GM21381 (cell line): ENCODE results near the gene TRPM3.
"Not testable (repeated sequence)": the region's sequence is repeated elsewhere in the genome, so short reads cannot be mapped to it uniquely, and the experiment has no call there.

Experiments
- ATAC-seq: cut with Tn5 transposase; IDR thresholded peaks from one replicate; pipeline ENCODE4 v1.9.1; 2021; ENCODE audit warnings: mild to moderate bottlenecking, moderate library complexity; ENCODE audit not compliant: unreplicated experiment

Gene TRPM3

DNA sequence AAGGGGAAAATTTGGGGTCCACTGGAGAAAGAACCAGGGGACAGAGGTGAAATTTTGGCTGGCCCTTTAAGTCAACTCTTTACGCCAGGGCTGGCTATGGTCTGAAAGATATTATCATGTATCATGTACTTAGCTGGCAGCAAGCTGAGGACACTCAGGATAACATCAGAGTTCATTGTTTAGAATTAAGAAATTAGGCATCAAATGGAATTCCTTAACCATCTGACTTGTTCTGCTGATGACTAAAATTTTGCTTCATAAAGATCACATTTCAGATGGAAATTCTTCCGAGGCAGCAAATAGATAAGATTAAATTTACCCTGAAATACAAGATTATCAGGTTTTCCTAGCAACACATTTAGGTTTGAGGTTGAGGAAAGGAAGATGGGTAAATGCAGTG is 437.6 kb downstream of the TRPM3 start:
- ATAC-seq: no peak

DNA sequence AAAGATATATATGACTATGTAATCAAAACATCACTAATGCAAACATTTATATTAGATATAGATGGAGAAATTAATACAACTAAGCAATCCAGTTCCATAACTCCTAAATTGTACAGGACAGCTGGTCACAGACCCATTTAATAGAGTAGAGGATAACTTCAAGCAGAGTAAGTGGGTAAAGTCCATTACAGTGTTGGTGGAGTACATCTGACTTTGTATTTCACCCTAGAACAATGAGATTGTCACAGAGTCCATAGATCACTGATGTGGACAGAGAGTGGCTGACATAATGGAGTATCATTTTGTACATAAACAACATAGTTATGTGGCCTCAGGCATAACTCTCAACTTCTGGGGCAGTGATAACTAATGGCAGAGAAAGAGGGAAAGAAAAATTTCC is 439.1 kb downstream of the TRPM3 start:
- ATAC-seq: no peak

DNA sequence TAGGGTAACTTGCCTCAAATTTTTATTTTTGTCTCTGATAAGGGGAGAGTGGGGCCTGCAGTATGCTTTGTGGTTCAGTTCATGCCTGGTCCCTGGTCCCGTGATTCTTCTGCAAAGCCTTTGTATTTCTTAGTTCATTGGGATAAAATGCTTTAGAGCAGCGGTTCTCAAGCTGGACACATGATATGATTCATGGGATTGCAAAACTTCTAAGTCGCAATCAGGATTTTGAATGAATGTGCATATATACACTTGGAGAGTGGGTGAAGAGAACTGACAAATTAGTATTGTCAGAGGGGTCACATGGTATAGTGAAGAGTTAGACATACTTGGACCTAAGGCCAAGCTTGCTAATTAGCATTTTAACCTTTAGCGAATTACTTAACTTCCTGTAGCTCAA is 441.6 kb downstream of the TRPM3 start:
- no peak for ATAC-seq

DNA sequence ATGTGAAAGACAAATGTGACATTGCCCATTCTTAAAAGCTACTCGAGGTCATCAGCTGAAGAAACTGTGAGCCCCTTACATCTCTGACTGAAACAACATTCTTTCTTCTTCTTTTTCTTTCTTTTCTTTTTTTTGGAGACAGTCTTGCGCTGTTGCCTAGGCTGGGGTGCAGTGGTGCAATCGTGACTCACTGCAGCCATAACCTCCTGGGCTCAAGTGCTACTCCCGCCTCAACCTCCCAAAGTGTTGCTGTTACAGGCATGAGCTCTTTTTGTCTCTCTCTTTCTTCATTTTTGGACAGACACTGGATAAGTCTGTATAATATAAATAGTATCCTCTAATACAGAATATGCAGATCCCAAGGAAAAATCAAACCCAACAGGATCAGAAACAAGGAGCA is 443.3 kb downstream of the TRPM3 start:
- no peak for ATAC-seq

DNA sequence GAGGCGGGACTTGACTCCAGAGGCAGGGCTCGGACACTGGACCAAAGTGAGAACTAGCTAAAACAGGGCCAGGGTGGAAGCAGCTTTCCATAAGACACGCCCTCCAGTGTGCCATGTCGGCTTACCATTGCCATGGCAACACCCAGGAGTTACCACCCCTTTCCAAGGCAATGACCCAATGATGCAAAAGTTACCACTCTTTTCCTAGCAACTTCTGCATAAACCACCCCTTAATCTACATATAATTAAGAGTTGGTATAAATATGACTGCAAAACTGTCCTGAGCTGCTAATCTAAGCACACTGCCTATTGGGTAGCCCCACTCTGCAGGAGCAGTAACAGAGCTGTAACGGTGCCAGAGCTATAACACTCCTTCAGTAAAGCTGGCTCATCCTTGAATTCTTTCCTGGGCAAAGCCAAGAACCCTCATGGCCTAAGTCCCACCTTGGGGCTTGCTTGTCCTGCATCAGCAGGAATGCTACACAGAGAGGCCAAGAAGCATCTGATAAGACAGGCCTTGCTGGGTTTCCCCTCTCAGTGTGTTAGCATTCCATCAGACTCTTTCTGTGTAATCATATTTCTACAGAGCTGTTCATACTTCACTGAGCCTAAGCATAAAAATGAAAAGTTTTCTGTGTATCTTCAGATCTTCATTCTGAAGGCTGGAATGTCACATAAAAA is 444.2 kb downstream of the TRPM3 start:
- no peak for ATAC-seq

DNA sequence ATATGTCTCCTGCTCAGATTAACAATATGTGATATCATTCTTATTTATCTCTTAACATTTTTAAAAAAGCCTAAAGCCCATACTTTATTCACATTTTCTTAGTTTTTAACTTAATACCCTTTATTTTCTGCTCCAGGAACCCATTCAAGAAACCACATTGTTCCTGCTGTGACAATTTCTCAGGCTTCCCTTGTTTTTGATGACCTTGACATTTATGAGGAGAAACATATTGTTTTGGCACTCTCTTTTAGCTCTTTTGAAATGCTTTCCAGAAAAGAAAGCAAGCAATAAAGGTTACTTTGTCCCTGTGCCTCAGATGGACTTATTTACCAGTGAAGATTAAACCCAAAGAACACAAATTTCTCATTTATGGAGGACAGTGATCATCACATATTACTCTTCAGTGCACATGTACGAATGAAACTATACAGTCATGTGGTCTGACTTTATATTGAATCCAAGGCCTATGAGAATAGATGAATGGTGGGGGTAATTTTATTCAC is 445.5 kb downstream of the TRPM3 start:
- no peak for ATAC-seq

DNA sequence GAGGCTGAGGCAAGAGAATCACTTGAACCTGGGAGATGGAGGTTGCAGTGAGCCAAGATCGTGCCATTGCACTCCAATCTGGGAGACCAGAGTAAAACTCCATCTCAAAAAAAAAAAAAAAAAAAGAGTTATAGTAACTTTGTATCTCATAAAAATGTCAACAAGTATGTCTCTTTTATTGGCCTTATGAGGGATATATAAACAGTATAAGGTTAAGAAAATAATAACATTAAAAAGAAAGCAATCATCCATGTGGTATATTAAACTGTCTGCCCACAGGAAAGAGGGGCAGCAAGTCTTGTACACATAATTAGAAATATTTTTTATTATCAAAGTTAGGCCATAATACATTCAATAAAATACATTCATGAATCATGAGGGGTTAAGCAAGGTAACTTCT is 447.6 kb downstream of the TRPM3 start:
- ATAC-seq: no peak

DNA sequence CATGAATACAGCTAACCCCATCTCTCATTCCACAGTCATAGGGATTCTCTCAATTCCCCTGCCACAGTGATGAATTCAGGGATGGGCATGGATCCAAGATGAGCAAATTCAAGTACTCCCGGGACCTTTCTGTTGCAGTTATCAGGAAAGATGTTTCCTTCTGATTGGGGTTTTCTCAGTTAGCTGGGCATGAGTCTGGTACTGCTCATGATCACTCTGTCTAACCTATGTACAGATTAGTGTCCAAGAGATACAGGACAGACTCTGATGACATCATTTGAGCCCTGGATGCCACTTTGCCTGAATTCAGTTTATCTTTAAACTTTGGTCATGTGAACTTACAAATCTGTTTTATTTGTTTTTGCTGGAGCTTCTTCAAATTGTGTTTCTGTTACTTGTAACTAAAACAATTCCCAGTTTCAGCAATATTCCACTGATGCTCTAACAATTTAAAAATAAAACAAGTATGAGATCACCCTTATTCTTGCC is 449.2 kb downstream of the TRPM3 start:
- no peak for ATAC-seq

DNA sequence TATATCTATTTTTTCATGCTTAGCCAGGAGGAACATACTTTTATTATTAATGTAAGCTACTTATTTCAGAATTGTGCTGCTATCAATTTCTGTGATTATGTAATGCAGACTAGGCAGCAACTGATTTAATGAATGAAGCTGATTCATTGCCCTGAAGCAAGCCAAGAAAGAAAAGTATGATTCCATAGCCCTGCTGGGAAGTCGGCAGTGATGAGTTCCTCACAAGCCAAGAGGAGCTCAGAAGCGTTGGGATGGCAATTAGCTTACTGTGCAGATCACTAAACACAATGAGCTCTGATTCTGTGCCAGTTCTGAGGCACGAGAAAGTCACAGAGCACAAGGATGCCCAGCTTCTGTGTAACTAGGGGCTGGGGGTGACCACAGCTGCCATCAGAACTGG is 452.7 kb downstream of the TRPM3 start:
- no peak for ATAC-seq

DNA sequence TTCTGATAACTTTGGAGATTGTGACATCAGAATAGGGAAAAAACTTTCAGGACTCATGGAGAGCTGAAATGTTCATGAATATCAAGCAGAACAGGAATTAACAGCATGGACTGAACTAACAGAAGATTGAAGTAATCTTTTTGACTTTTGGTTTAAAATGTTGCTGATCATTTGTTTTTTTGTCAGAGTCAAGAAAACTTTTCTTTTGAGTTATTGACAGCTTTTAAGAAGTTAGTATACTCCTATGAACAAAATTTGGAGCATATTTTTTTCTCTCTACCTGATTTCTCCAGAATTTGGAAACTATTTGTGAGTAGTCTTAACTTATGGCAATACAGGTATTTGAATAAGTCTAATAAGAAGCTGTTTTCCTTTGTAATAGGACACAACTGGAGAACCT is 462.7 kb downstream of the TRPM3 start:
- no peak for ATAC-seq

DNA sequence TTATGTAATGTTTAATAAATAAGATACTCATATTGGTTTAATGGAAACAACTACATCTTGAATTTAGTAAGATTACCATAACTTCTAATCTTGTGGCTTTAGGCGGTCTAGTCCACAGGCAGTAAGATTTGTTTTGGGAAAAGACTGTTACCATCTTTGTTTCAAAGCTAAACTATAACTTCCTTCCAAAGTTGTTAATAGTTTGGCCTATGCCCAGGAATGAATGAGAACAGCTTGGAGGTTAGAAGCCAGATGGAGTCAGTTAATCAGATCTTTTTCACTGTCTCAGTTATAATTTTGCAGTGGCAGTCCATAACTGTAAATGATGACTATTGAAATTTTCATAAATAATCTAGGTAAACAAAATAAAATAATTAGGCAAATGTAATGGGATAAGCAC is 465.1 kb downstream of the TRPM3 start:
- ATAC-seq: no peak

DNA sequence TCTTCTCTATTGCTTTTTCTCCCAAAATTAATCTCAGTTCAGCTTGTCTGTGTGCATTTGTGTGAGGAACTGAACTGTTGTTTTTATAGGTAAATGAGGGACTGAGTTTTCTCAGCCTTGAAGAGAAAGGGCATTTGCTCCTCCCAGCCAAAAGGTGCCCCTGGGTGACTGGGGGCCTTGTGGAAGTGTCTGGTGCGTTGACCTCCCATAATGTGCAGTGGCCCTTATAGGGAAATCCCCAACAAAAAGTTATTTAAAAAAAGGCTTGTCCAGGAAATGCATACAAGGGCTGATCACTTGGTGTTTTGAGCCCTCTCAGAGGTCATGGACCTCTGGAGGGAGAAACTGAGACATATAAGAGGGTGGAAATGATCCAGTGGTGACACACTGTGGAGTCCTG is 467.3 kb downstream of the TRPM3 start:
- no peak for ATAC-seq

DNA sequence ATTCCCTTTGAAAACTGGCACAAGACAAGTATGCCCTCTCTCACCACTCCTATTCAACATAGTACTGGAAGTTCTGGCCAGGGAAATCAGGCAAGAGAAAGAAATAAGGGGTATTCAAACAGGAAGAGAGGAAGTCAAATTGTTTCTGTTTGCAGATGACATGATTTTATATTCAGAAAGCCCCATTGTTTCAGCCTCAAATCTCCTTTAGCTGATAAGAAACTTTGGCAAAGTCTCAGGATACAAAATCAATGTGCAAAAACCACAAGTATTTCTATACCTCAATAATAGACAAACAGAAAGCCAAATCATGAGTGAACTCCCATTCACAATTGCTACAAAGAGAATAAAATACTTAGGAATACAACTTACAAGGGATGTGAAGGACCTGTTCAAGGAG is 476.8 kb downstream of the TRPM3 start:
- ATAC-seq: not testable (repeated sequence)

DNA sequence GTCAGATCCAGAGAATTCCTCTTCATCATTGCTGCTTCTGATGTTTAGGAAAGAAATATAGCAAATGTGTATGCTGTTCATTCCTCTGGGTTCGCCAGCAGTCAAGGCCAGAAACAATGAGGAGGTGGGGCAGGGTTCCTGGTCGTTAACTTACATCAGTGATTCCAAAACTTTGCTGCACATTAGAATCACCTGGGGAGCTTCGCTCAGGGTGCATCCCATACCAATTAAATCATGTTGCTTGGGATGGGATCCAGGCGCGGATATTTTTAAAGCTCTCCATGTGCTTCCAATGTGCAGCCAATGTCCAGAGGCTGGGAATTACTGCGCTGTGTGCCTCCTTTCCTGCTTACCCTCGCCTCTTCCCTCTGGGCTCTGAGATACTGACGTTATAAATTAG is 479.1 kb downstream of the TRPM3 start:
- no peak for ATAC-seq

DNA sequence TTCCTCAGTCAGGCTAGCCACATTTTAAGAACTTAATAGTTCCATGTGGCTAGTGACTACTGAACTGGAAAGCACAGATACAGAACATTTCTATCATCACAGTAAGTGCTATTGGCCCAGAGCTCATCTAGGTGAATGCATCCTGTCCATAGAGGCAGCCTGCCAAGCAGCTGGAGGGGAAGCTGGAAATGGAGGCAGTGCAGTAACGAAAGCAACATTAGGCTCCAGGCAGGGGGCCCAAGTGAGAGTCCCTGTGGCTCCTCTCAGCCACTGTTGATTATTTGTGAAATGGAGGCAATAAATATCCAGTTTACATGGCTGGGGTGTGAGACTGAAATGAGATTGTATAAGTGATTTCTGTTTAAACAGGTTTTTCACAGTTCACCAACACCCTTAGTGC is 479.8 kb downstream of the TRPM3 start:
- no peak for ATAC-seq

DNA sequence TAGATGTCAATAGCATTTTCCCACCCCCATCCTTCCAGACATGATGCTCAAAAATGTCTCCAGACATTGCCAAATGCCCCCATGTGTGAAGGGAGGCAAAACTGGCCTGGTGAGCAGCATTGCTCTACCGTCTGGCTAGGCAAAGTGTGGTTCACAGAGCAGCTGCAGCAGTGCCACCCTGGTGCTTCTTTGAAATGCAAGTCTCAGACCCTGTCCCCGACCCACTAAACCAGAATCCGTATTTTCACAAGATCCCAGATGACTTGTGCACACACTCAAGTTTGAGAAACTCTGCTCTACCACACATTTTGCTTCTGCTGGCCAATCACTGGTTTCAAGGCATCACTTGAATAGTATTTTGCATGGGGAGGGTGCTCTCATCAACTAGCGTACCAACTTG is 480.4 kb downstream of the TRPM3 start:
- no peak for ATAC-seq

DNA sequence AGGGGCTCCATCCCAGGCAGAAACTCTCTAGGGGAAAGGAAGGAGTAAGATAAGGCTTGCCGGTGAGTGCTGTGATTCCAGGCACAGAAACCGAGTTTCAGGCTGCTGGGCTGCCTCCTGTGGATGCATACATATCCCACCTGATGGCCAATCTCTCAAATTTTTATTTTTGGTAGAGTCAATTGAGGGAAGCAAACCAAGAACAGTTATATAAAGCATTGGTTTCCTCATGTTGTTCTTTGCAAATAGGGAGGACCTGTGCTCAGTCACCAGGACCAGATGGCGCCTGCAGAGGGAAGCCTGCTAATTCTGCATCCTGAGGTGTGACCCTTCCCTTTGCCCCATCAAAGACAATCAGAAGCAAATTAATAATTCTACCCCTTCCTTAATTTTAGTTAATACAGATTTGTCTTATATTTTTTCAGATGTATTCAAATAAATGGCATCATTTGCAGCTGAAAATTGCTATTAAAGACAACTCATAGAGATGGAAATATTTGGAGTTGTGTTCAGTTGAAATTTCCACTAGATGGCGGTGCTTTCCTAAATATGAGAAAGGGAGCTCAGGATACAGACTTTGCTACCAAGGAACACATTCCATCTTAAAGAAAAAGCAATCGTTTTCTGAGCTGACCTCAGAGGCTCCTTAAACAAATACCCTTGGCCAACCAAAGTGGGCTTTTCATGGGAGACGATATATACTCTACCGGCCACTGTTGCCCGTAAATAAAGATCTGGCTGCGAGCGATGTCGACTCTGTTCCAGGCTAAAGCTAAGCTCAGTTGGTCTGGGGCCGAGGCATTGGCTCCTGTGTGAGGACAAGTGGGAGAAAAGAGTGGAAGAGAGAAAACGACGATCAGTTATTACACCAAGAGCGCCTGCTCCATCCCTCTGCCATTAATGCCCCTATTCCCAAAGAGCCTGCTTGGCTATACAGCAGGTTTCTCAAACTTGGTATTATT is 481.3 kb downstream of the TRPM3 start:
- no peak for ATAC-seq

DNA sequence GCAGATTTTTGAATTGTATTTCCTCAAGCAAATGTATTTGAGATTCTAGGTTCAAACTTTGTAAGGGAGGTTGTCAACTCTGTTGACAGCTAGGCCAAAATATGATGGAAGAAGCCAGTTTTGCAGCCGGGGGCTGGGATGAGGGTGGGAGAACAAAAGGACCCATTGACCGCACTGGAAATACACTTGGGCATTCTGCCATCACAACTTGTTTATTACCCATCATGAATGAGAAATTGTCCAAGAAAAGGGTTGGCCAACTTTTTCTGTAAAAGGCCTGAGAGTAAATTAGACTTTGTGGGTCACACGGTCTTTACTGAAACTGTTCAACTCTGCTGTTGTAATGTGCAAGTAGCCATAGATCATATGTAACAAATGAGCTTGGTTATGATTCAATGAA is 485.6 kb downstream of the TRPM3 start:
- no peak for ATAC-seq

DNA sequence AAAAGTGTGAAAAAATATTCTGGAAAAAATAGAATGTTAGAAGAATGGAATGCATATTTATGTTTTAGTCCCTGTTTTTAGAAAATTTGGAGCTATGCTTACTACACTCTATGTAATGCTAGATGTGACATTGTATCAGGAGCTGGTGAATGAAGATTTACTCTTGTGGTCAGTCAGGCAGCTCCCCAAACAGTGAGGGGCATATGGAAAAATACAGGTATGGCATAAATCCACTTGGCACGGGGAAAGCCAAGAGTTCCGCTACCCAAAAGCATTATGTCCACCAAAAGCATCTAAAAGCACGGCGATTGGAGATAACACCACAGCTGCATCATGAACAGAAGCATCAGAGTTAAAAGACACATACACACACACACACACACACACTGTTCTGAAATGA is 486.7 kb downstream of the TRPM3 start:
- no peak for ATAC-seq

DNA sequence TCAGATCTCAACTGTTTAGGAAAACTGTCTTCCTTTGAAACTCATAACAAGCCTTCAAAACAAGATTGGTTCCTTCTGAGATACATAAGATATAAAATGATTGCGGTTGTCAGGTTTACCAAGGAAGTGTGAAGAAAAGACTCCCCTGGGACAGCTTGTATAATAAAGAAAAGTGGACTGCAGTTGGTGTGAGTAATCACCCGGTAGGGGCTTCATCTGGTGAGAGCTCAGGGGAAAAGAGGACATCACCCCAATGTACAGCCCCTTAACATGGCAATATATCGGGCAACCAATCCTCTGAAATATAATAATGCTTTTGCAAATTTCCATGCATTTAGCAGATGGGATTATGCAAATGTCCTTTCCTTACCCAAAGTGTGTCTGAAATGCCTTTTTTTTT is 490.4 kb downstream of the TRPM3 start:
- no peak for ATAC-seq

DNA sequence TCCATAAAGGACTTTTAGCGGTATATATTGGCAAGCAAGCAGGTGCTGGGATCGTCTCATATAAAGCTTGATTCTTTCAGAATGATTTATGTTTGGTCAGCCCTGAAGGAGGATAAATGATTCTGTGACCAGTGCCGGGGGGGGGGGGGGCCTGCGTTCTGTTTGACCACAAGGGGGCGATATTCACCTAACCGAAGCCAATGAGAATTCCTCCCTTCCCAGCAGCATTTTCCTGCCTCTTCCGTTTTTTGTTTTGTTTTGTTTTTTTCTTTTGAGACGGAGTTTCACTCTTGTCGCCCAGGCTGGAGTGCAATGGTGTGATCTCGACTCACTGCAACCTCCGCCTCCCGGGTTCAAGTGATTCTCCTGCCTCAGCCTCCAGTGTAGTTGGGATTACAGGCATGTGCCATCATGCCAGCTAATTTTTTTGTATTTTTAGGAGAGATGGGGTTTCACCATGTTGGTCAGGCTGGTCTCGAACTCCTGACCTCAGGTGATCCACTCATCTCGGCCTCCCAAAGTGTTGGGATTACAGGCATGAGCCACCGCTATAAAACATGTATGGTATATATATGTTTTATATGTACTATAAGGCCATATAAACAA is 492.2 kb downstream of the TRPM3 start:
- not testable (repeated sequence) for ATAC-seq

DNA sequence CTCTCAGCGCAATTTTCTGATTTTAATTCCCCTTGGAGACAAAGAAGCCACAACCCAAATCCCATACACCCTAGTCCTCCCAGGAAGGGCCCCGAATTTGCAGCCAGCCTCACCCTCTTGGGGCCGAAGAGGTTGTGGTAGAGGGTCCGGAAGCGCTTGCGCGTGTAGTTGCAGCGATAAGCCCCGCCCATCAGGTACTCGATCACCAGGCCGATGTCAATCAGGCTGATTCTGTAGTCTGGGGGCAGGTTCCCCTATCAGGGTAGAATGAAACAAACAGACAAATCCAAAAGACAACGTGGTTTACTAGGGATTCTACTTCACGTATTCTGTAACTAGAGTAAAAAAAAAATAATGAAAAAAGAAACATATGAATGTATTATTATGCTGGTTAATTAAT is 496.3 kb downstream of the TRPM3 start:
- no peak for ATAC-seq
